HepG2 (cell line): ENCODE data around the gene TREX2. TPM values are rescaled to one million over a fixed set of nuclear protein-coding genes. Genes with fewer than 3 reads are reported as not detected.

Source experiments
- ATAC-seq: fragments of 200-7000 bp; cut with Tn5 transposase; 3 replicates; pipeline ENCODE4 v1.9.1; 2020; ENCODE audit warnings: mild to moderate bottlenecking, moderate library complexity
- BruUV-seq: library from RNA; stranded (reverse); fragments of 400-500 nt; replicated peaks from 2 replicates; lab custom pipeline; 2021; lab: Mats Ljungman, UMichigan
- CTCF ChIA-PET: fragments of 300-600 bp; formaldehyde crosslinking; extraction: SDS; loops from one replicate; lab custom pipeline; 2021; ENCODE audit warnings: low total read pairs, inconsistent platforms, low intra/inter-chr PET ratio; lab: Yijun Ruan, JAX
- POLR2A ChIA-PET: fragments of 350-600 bp; sonication (Branson Sonifier 250); formaldehyde crosslinking; loops from one replicate; lab custom pipeline; 2020; ENCODE audit warnings: antibody characterized with exemption, inconsistent platforms; lab: Yijun Ruan, JAX
- DNase-seq: peaks from one replicate; pipeline ENCODE4 v3.0.0-alpha.2; 2015; ENCODE audit warnings: low spot score
- FAIRE-seq: peaks from 3 replicates; lab custom pipeline; 2011; peaks lifted over from hg19 to GRCh38; lab: Jason Lieb, UNC
- H2AFZ ChIP-seq: one replicate; pipeline ENCODE4 v1.6.1; 2011; ENCODE audit warnings: low read length, inconsistent platforms
- H3K27ac ChIP-seq: fragments of 300-600 bp; 3 replicates; pipeline ENCODE4 v1.8.0; 2011; ENCODE audit warnings: mixed run types, mild to moderate bottlenecking, mixed read lengths, low read length, inconsistent platforms; ENCODE audit not compliant: insufficient read depth; ENCODE audit errors: extremely low read length
- H3K27me3 ChIP-seq, 2 experiments: fragments of 200-600 bp in 1 of 2; 2 replicates in 1 of 2; 3 replicates in 1 of 2; pipeline versions ENCODE4 v1.6.0 to v1.8.0; 2011; ENCODE audit warnings: low read length in 2 of 2, mild to moderate bottlenecking in 2 of 2, moderate library complexity in 2 of 2, inconsistent platforms in 1 of 2; ENCODE audit not compliant: insufficient read depth in 2 of 2, control insufficient read depth in 1 of 2
- H3K36me3 ChIP-seq, 2 experiments: fragments of 200-600 bp in 1 of 2; replicated peaks in 1 of 2; 2 replicates in 1 of 2; 3 replicates in 1 of 2; pipeline versions ENCODE4 v1.5.1 to v1.8.0; 2011; ENCODE audit warnings: low read length in 2 of 2, inconsistent platforms in 1 of 2; ENCODE audit not compliant: insufficient read depth in 2 of 2, control insufficient read depth in 1 of 2
- H3K4me1 ChIP-seq: 2 replicates; pipeline ENCODE4 v1.5.1; 2012; ENCODE audit warnings: low read length, inconsistent platforms; ENCODE audit not compliant: insufficient read depth
- H3K4me2 ChIP-seq: 2 replicates; pipeline ENCODE4 v1.6.0; 2011; ENCODE audit warnings: low read depth, low read length, inconsistent platforms
- H3K4me3 ChIP-seq, 3 experiments: fragments of 200-600 bp in 1 of 3; sonication (generic), shearing (Covaris generic) in 1 of 3; replicated peaks in 1 of 3; 2 replicates each; pipeline ENCODE4 v1.5.1; 2011 to 2016; ENCODE audit warnings: low read length in 3 of 3, inconsistent platforms in 2 of 3, low read depth in 2 of 3, mild to moderate bottlenecking in 2 of 3, control low read depth in 1 of 3, mixed read lengths in 1 of 3; ENCODE audit not compliant: insufficient read depth in 1 of 3
- H3K79me2 ChIP-seq: one replicate; pipeline ENCODE4 v1.6.1; 2011; ENCODE audit warnings: low read length, inconsistent platforms; ENCODE audit not compliant: insufficient read depth
- H3K9ac ChIP-seq: 2 replicates; pipeline ENCODE4 v1.6.0; 2011; ENCODE audit warnings: mild to moderate bottlenecking, low read depth, low read length, inconsistent platforms; ENCODE audit not compliant: insufficient read depth
- H3K9me3 ChIP-seq: 2 replicates; pipeline ENCODE4 v1.5.1; 2012; ENCODE audit warnings: mild to moderate bottlenecking, low read length
- H4K20me1 ChIP-seq: 2 replicates; pipeline ENCODE4 v1.6.0; 2011; ENCODE audit warnings: inconsistent platforms, mild to moderate bottlenecking, low read length, moderate library complexity; ENCODE audit not compliant: insufficient read depth
- ATF1 ChIP-seq: IDR thresholded peaks from 2 replicates; pipeline ENCODE4 v1.6.1; 2016; ENCODE audit warnings: mild to moderate bottlenecking, control low read depth
- MAF1 ChIP-seq: sonication (generic); formaldehyde crosslinking; IDR thresholded peaks from 2 replicates; pipeline ENCODE4 v1.5.0; 2020; ENCODE audit warnings: missing genetic modification reagents, borderline replicate concordance
- PREB ChIP-seq: sonication (generic); formaldehyde crosslinking; IDR thresholded peaks from 2 replicates; pipeline ENCODE4 v1.4.0; 2020; ENCODE audit warnings: missing genetic modification reagents
- ZNF18 ChIP-seq: sonication (generic); formaldehyde crosslinking; IDR thresholded peaks from 2 replicates; pipeline ENCODE4 v1.8.0; 2022; ENCODE audit warnings: mild to moderate bottlenecking, missing genetic modification reagents; ENCODE audit not compliant: insufficient replicate concordance
- WGBS: methylation state at CpG from one replicate; pipeline ENCODE4 v1.1.6; 2017; ENCODE audit warnings: low lambda C conversion rate; 5-methylcytosine and 5-hydroxymethylcytosine counted together
- in situ Hi-C: cut with HindIII; loops from 2 replicates; pipeline ENCODE4 v1.10.0; 2017; ENCODE audit warnings: low pct_unique_long_range_greater_than_20kb; ENCODE audit not compliant: extremely low pct_ligation_motif_present
- intact Hi-C: fragments of 100-400 bp; cut with micrococcal nuclease; formaldehyde crosslinking; loops from one replicate; pipeline ENCODE4 v1.10.0; 2022; ENCODE audit not compliant: unreplicated experiment
- polyA plus RNA-seq, 8 experiments: library from polyadenylated mRNA; depleted of rRNA in 3 of 8; stranded (reverse) in 7 of 8; unstranded in 1 of 8; fragments of >200 nt; fragmentation: Illumina TruSeq in 4 of 8; extraction: Trizol in 4 of 8; gene quantifications; 2 replicates each; pipeline versions ENCODE4 v1.2.1 to v1.2.3, GENCODE V29; 2011 to 2016; ENCODE audit warnings: low read depth in 4 of 8, missing spikeins in 1 of 8, mixed read lengths in 1 of 8; ENCODE audit not compliant: insufficient read depth in 1 of 8
- total RNA-seq, 5 experiments: library from RNA; depleted of rRNA; stranded (reverse); fragments of >200 nt; fragmentation: Illumina TruSeq; extraction: Trizol; gene quantifications; 2 replicates each; pipeline ENCODE4 v1.2.3, GENCODE V29; 2016; ENCODE audit warnings: low read depth in 1 of 5

Gene TREX2
- total and polyA plus RNA-seq, 2 of the 13 experiments (the other 11 are each of a cell fraction or from before 2014, with no cell fraction given): 0.13 to 0.18 TPM

GRCh38 chrX:153473126-153473525 lies 27.3 kb upstream of the TREX2 start:
- Histone ChIP-seq H3K9me3 (no peaks in the 10 kb centered on the region), H3K36me3 (no peaks in the 10 kb centered on the region; a peak in 1 of 5 replicates), H3K27me3 (peaks cover 2 to 5% of the 10 kb centered on the region in 2 experiments; a peak in 2 of 5 replicates), H3K79me2 (no peaks in the 10 kb centered on the region), H3K4me3 (no peak overlapping the region), H3K9ac (no peak overlapping the region), H3K4me1 (peaks cover 22% of the 10 kb centered on the region), H3K4me2 (no peak overlapping the region)
- DNase-seq: no peak
- intact Hi-C loops (no loop called here), in situ Hi-C loops (loop anchor here (5.0 kb wide), 1 partner anchor 34 kb away; no protein-coding TSS in a partner anchor)
- no TSS peak for BruUV-seq
- POLR2A ChIA-PET: no interaction called here
- no peak for TF ChIP-seq ZNF18 (CRISPR knock-in tag)
- no peak for TF ChIP-seq PREB (CRISPR knock-in tag)
- TF ChIP-seq MAF1 (CRISPR knock-in tag): no peak
- TF ChIP-seq ATF1 (CRISPR knock-in tag): no peak
- TF ChIP-seq, all 625 proteins: peak for 0
- H2AFZ ChIP-seq: no peak overlapping the region
- no peaks in the 10 kb centered on the region for H4K20me1 ChIP-seq
- no peak overlapping the region for H3K27ac ChIP-seq
- WGBS: no CpG with 5 or more reads among the region's 10 CpGs
- FAIRE-seq (no peak), ATAC-seq (no peak)
- CTCF ChIA-PET: no interaction called here
